GM10248 (cell line): Measurements from ENCODE around the gene CTNNA3.

Experiments
- CTCF ChIA-PET: fragments of 300-600 bp; sonication (Branson Sonifier 250); formaldehyde crosslinking; extraction: SDS; loops from one replicate; lab custom pipeline; 2021; ENCODE audit warnings: antibody characterized with exemption; lab: Yijun Ruan, JAX
- POLR2A ChIA-PET: fragments of 350-650 bp; sonication (Branson Sonifier 250); formaldehyde crosslinking; extraction: SDS; loops from one replicate; lab custom pipeline; 2020; ENCODE audit warnings: antibody characterized with exemption; lab: Yijun Ruan, JAX
- DNase-seq: peaks from one replicate; pipeline ENCODE4 v3.0.0; 2012; ENCODE audit errors: extremely low spot score
- TF ChIP-seq, protein P1 (sequence below): IDR thresholded peaks from 2 replicates; pipeline ENCODE4 v1.5.1; 2012; ENCODE audit warnings: mild to moderate bottlenecking, low read depth; ENCODE audit errors: extremely low read depth, missing control alignments, control extremely low read depth

The CTNNA3 gene

GRCh38 chr10:66513504-66513903, 1182.5 kb downstream of the CTNNA3 start:
- TF ChIP-seq, protein P1, sequence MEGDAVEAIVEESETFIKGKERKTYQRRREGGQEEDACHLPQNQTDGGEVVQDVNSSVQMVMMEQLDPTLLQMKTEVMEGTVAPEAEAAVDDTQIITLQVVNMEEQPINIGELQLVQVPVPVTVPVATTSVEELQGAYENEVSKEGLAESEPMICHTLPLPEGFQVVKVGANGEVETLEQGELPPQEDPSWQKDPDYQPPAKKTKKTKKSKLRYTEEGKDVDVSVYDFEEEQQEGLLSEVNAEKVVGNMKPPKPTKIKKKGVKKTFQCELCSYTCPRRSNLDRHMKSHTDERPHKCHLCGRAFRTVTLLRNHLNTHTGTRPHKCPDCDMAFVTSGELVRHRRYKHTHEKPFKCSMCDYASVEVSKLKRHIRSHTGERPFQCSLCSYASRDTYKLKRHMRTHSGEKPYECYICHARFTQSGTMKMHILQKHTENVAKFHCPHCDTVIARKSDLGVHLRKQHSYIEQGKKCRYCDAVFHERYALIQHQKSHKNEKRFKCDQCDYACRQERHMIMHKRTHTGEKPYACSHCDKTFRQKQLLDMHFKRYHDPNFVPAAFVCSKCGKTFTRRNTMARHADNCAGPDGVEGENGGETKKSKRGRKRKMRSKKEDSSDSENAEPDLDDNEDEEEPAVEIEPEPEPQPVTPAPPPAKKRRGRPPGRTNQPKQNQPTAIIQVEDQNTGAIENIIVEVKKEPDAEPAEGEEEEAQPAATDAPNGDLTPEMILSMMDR: no peak
- CTCF ChIA-PET: no interaction called here
- POLR2A ChIA-PET: no interaction called here
- no peak for DNase-seq

GRCh38 chr10:66505003-66505657, 1190.9 kb downstream of the CTNNA3 start:
- ChIA-PET CTCF (interaction anchor here (2.2 kb wide), 1 partner anchor 9 kb away, joined by 8 read pairs; no protein-coding TSS in a partner anchor), POLR2A (no interaction called here)
- TF ChIP-seq, protein P1: no peak
- DNase-seq: no peak

DNA sequence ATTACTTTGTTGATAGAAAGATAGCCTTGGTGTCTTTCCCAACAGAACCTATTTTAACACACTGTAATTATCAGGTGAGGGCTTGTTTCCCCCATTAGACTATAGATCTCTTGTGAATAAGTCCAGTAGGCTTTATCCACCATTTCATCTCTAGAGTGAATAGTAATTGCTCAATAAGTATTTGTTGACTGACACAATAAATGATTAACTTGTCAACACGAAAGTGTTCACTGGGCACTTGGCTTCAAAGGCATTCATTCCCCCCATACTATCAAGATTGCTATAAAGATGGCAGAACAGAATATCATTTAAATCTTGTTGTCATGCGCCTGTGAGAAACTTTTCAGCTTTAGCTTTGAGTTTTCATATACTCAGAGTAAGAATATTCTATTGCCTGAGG, 1194.6 kb downstream of the CTNNA3 start:
- ChIA-PET POLR2A (no interaction called here), CTCF (no interaction called here)
- TF ChIP-seq, protein P1: no peak
- no peak for DNase-seq

GRCh38 chr10:66483966-66484365, 1212.0 kb downstream of the CTNNA3 start:
- DNase-seq: no peak
- CTCF ChIA-PET: no interaction called here
- TF ChIP-seq, protein P1: no peak
- POLR2A ChIA-PET: no interaction called here

DNA sequence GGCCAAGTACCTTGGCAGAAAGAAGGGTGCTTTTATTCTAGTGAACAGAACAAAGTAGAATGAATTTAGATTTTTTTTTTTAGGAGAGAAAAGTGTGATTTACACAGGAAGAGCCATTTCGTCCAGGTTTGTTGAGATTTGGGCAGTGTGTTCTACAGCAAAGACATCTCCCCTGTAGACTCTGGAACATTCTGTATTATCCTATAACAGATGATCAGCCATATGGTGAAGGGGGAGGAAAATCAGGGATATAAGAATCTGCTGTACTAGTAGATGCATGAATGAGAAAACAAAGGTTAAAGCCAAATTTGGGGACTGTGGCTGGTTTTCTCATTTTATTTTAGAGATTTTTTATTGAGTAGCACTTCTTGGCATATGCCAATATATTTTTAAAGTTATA, 1223.8 kb downstream of the CTNNA3 start:
- DNase-seq: no peak
- ChIA-PET POLR2A (no interaction called here), CTCF (no interaction called here)
- TF ChIP-seq, protein P1: no peak

DNA sequence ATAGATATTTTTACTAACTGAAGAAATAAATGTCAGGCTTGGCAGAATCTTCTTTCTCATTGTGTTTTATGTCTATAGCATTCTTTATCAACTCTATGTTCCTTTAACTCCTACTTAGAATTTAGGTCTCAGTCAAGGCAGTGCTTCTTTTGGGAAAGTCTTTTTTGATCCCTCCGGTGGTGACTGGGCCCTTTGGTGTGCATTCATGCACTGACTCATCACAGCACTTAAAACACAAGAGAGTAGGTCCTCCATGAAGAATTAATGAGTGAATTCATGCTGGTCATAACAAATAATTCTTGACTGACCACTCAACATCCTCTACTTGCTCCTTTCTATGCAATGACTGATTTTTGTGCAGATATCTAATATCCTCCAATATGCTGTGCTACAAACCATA, 1229.0 kb downstream of the CTNNA3 start:
- TF ChIP-seq, protein P1: no peak
- DNase-seq: no peak
- ChIA-PET CTCF (no interaction called here), POLR2A (no interaction called here)

- DNase-seq: no peak
- TF ChIP-seq, protein P1: no peak
- CTCF ChIA-PET: no interaction called here
These were observed 1229.4 kb downstream of the CTNNA3 start for GRCh38 chr10:66466622-66467021.

More at GRCh38 chr10:66466622-66467021, 1229.4 kb downstream of the CTNNA3 start:
- POLR2A ChIA-PET: no interaction called here
